GM15510 (cell line): ENCODE measurements around the gene PDCD1.
A peak's percentile ranks its signal among the peaks of the same experiment; 100 is the strongest.

Source experiments
- POLR2A ChIP-seq: IDR thresholded peaks from 3 replicates; pipeline ENCODE4 v1.6.1; 2011; ENCODE audit warnings: borderline replicate concordance; ENCODE audit not compliant: insufficient read length; ENCODE audit errors: extremely low read depth

Gene PDCD1

GRCh38 chr2:241888641-241889040 lies 29.9 kb upstream of the PDCD1 start:
- no peak for TF ChIP-seq POLR2A

- TF ChIP-seq POLR2A, result no peak
These were observed 29.3 kb upstream of the PDCD1 start for GRCh38 chr2:241887806-241888522.

GRCh38 chr2:241886840-241887447 lies 28.2 kb upstream of the PDCD1 start:
- no peak for TF ChIP-seq POLR2A

- TF ChIP-seq POLR2A, result no peak
These were observed 27.4 kb upstream of the PDCD1 start for GRCh38 chr2:241885946-241886643.

GRCh38 chr2:241885291-241885945 lies 26.7 kb upstream of the PDCD1 start:
- TF ChIP-seq POLR2A, result no peak

GRCh38 chr2:241884951-241885290 lies 26.2 kb upstream of the PDCD1 start:
- no peak for TF ChIP-seq POLR2A

- TF ChIP-seq POLR2A, result peak; percentile 32
These were observed 23.5 kb upstream of the PDCD1 start for GRCh38 chr2:241882091-241882625.

GRCh38 chr2:241880311-241881073 lies 21.8 kb upstream of the PDCD1 start:
- TF ChIP-seq POLR2A, result no peak

GRCh38 chr2:241879326-241879725 lies 20.6 kb upstream of the PDCD1 start:
- TF ChIP-seq POLR2A, result no peak

GRCh38 chr2:241877989-241878970 lies 19.6 kb upstream of the PDCD1 start:
- no peak for TF ChIP-seq POLR2A

- TF ChIP-seq POLR2A, result no peak
These were observed 18.5 kb upstream of the PDCD1 start for GRCh38 chr2:241877197-241877685.

GRCh38 chr2:241876528-241877196 lies 18.0 kb upstream of the PDCD1 start:
- no peak for TF ChIP-seq POLR2A

GRCh38 chr2:241874277-241874925 lies 15.7 kb upstream of the PDCD1 start:
- TF ChIP-seq POLR2A, result no peak

- TF ChIP-seq POLR2A, result no peak
These were observed 15.1 kb upstream of the PDCD1 start for GRCh38 chr2:241873803-241874110.
